T-helper 2 cell treated with Interferon-gamma antibody and Interleukin-4, amounts not matched to agents 5 μg/mL and 100 μg/mL, for 36 hours (primary cell): ENCODE measurements around the gene TEC.
"Not testable (repeated sequence)": the region's sequence is repeated elsewhere in the genome, so short reads cannot be mapped to it uniquely, and the experiment has no call there.

Experiments used
- DNase-seq: peaks from one replicate; pipeline ENCODE4 v3.0.0; 2021; ENCODE audit warnings: low spot score
- H3K27ac Mint-ChIP-seq: one replicate; pipeline ENCODE4 v1.8.0; 2021; ENCODE audit warnings: mild to moderate bottlenecking, mixed read lengths
- H3K27me3 Mint-ChIP-seq: one replicate; pipeline ENCODE4 v1.8.0; 2021; ENCODE audit warnings: low read depth, mixed read lengths
- H3K36me3 Mint-ChIP-seq: one replicate; pipeline ENCODE4 v1.8.0; 2021; ENCODE audit warnings: low read depth, mixed read lengths
- H3K4me1 Mint-ChIP-seq: one replicate; pipeline ENCODE4 v1.8.0; 2021; ENCODE audit warnings: low read depth, mixed read lengths
- H3K4me3 Mint-ChIP-seq: one replicate; pipeline ENCODE4 v1.8.0; 2022; ENCODE audit warnings: mild to moderate bottlenecking, moderate library complexity, mixed read lengths
- H3K9me3 Mint-ChIP-seq: one replicate; pipeline ENCODE4 v1.8.0; 2021; ENCODE audit warnings: mixed read lengths

The TEC gene

DNA sequence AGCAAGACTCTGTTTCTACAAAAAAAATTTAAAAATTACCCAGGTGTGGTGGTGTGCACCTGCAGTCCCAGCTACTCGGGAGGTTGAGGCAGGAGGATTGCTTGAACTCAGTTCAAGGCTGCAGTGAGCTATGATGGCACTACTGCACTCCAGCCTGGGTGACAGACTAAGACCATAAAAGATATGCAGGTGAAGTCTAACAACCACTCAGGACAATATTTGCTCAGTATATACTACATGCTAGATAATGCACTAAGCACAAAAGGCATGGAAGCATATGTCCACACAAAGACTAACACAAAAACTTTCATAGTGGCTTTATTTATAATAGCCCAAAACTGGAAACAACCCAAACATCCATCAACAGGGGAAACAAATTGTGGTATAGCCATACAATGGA lies 77.9 kb downstream of the TEC start:
- Mint-ChIP-seq H3K4me3 (no peak overlapping the region), H3K9me3 (no peaks in the 10 kb centered on the region), H3K36me3 (no peaks in the 10 kb centered on the region), H3K27me3 (no peaks in the 10 kb centered on the region), H3K27ac (no peak overlapping the region), H3K4me1 (peaks cover 2% of the 10 kb centered on the region)
- no peak for DNase-seq

DNA sequence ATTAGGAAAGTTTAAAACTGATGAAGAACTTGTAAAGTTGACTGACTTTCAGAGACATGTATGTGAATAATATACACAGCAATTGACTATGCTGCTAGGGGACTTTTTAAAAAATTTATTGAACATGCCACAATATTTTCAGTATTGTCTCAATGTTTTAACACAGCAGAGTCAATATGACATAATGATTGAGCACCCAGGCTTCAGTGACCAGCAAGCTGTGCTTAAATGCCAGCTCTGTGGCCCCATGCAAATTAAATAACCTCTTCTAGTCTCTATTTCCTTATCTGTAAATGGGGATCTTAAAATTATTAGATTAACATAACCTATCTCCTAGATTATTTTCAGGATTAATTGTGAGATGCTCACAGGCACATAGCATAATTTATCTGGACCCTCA lies 78.8 kb downstream of the TEC start:
- no peak for DNase-seq
- H3K4me1 Mint-ChIP-seq = peaks cover 2% of the 10 kb centered on the region
- no peaks in the 10 kb centered on the region for H3K36me3 Mint-ChIP-seq
- no peaks in the 10 kb centered on the region for H3K9me3 Mint-ChIP-seq
- no peak overlapping the region for H3K4me3 Mint-ChIP-seq
- H3K27ac Mint-ChIP-seq = no peak overlapping the region
- H3K27me3 Mint-ChIP-seq = no peaks in the 10 kb centered on the region

DNA sequence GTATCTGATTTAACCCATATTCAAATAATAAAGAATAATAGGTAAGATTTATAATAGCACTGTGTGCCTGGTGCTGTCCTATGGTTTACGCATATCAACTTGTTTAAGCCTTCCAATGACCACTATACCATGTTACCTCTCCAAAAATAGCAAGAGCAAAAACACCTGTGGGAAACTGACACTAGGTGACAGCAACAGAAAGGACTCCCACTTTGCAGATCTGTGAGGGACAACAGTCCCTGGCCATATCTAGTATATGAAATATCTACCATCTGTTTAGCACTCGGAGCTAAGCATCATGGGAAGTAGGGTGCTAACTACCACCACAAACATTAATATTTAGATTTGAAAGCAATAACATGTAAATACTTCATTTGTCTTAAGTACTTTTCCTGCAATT lies 79.9 kb downstream of the TEC start:
- Mint-ChIP-seq H3K4me3 (no peak overlapping the region), H3K4me1 (peaks cover 2% of the 10 kb centered on the region), H3K27me3 (no peaks in the 10 kb centered on the region), H3K9me3 (no peaks in the 10 kb centered on the region), H3K36me3 (no peaks in the 10 kb centered on the region), H3K27ac (no peak overlapping the region)
- no peak for DNase-seq

DNA sequence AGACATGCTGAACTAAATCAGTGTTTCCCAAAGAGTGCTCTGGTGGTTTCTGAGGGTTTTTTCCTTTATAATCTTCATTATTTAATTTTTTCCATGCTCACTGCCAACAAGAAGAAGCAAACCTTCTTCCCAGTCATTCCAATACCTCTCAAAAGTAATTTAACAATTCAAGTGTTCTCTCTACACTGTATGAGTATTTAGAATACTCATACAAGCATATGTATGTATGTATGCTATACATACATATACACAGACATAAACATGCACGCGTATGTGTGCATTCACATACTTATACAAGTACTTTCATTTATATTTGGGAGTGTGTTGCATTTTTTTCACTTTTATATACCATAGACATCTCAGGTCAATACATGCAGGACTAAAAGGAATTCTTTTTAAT lies 81.2 kb downstream of the TEC start:
- Mint-ChIP-seq H3K4me1 (no peaks in the 10 kb centered on the region), H3K4me3 (no peak overlapping the region), H3K9me3 (no peaks in the 10 kb centered on the region), H3K27ac (no peak overlapping the region), H3K27me3 (no peaks in the 10 kb centered on the region), H3K36me3 (no peaks in the 10 kb centered on the region)
- DNase-seq = no peak

DNA sequence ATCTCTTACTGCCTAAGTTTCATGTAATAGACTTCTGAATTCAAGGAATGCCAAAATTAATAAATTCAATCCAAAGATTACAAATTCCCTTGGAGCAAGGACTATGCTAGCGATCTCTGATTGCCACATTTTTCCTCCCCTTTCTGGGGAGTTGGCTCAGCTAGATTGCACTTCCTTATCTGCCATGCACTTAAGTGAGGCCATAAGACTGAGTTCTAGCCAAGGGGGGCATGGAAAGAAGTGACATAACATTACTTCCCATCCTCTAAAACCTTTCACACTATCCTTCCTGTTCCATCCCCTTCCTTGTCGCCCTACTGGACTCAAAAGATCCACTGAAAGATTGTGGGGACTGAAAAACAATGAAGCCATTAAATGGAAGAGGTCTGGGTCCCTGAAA lies 81.8 kb downstream of the TEC start:
- H3K27ac Mint-ChIP-seq = no peak overlapping the region
- H3K36me3 Mint-ChIP-seq = no peaks in the 10 kb centered on the region
- no peak overlapping the region for H3K4me3 Mint-ChIP-seq
- DNase-seq = no peak
- H3K9me3 Mint-ChIP-seq = no peaks in the 10 kb centered on the region
- H3K27me3 Mint-ChIP-seq = no peaks in the 10 kb centered on the region
- no peaks in the 10 kb centered on the region for H3K4me1 Mint-ChIP-seq

DNA sequence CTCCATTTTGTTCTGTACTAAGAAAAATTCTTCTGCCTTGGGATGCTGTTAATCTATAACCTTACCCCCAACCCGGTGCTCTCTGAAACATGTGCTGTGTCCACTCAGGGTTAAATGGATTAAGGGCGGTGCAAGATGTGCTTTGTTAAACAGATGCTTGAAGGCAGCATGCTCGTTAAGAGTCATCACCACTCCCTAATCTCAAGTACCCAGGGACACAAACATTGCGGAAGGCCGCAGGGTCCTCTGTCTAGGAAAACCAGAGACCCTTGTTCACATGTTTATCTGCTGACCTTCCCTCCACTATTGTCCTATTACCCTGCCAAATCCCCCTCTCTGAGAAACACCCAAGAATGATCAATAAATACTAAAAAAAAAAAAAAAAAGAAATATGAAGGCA lies 82.6 kb downstream of the TEC start:
- H3K27me3 Mint-ChIP-seq, H3K36me3 Mint-ChIP-seq, H3K4me3 Mint-ChIP-seq, DNase-seq, H3K9me3 Mint-ChIP-seq, H3K4me1 Mint-ChIP-seq, H3K27ac Mint-ChIP-seq: not testable (repeated sequence)

DNA sequence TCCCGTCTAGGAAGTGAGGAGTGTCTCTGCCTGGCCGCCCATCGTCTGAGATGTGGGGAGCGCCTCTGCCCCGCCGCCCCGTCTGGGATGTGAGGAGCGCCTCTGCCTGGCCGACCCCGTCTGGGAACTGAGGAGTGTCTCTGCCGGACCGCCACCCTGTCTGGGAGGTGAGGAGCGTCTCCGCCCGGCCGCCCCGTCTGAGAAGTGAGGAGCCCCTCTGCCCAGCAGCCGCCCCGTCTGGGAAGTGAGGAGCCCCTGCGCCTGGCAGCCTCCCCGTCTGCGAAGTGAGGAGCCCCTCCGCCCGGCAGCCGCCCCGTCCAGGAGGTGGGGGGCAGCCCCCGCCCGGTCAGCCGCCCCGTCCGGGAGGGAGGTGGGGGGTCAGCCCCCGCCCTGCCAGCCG lies 83.2 kb downstream of the TEC start:
- not testable (repeated sequence) for H3K4me1 Mint-ChIP-seq, H3K27ac Mint-ChIP-seq, DNase-seq, H3K36me3 Mint-ChIP-seq, H3K27me3 Mint-ChIP-seq, H3K4me3 Mint-ChIP-seq, H3K9me3 Mint-ChIP-seq

DNA sequence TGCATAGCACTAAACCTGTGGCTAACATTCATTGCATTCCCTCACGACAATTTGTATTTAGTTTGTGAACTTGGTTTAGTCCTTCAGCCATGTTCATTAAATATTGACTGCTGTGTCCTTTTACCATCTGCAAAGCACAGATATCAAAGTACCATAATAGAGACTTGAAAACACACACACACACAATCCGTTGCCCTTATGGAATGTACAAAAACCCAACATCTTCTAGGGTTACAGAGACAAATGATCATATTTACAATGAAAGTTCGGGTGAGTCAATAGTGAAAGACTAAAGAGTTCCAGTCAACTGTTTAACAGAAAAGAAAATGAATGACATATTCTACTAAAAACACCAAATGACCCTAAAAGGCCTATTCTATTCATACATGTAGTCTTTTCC lies 84.8 kb downstream of the TEC start:
- H3K27ac Mint-ChIP-seq = no peak overlapping the region
- H3K4me3 Mint-ChIP-seq = no peak overlapping the region
- H3K27me3 Mint-ChIP-seq = no peaks in the 10 kb centered on the region
- no peaks in the 10 kb centered on the region for H3K9me3 Mint-ChIP-seq
- no peaks in the 10 kb centered on the region for H3K36me3 Mint-ChIP-seq
- no peaks in the 10 kb centered on the region for H3K4me1 Mint-ChIP-seq
- DNase-seq = no peak

DNA sequence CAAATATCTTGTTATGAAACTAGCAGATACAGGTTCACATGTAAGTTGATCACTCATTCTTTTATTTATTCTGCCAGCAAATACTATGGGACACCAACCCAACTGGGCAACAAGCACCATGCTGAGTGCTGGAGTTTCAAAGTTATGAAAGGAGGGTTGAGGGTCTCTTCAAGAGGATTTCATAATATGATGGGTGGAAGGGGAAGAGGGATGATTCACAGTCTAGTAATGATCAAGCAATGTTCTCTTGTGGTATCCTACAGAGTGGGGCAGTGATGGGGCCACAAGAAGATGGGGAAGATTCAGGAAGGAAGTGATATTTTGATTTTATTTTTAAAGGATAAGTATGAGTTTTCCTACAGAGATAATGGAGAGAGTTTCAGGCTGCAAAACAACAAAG lies 89.4 kb downstream of the TEC start:
- peaks cover 9% of the 10 kb centered on the region for H3K9me3 Mint-ChIP-seq
- H3K4me3 Mint-ChIP-seq = no peak overlapping the region
- peaks cover 3% of the 10 kb centered on the region for H3K4me1 Mint-ChIP-seq

DNA sequence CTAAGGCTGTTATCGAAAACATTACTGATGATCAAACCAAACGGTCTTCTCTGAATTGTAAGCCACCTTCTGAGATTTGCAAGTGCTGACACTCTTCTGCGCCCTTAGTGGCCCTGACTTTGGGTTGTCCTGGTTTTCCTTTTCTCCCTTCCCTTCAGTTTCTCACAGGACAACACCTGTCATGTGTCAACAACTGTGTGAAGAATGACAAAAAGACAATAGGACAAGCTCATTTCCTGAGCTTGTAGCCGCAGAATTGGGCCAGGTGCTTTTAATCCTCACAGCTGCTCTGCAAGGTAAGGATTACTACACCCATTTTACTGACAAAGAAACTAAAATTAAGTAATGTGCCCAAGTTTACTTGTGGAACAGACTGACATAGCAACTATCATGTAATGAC lies 90.7 kb downstream of the TEC start:
- H3K27me3 Mint-ChIP-seq = no peaks in the 10 kb centered on the region
- no peak for DNase-seq
- H3K4me1 Mint-ChIP-seq = peaks cover 3% of the 10 kb centered on the region
- H3K9me3 Mint-ChIP-seq = peaks cover 9% of the 10 kb centered on the region
- H3K27ac Mint-ChIP-seq = no peak overlapping the region
- H3K4me3 Mint-ChIP-seq = no peak overlapping the region
- H3K36me3 Mint-ChIP-seq = no peaks in the 10 kb centered on the region

More for the DNA sequence above, 89.4 kb downstream of the TEC start:
- H3K27me3 Mint-ChIP-seq = no peaks in the 10 kb centered on the region
- no peaks in the 10 kb centered on the region for H3K36me3 Mint-ChIP-seq
- no peak overlapping the region for H3K27ac Mint-ChIP-seq
- no peak for DNase-seq

DNA sequence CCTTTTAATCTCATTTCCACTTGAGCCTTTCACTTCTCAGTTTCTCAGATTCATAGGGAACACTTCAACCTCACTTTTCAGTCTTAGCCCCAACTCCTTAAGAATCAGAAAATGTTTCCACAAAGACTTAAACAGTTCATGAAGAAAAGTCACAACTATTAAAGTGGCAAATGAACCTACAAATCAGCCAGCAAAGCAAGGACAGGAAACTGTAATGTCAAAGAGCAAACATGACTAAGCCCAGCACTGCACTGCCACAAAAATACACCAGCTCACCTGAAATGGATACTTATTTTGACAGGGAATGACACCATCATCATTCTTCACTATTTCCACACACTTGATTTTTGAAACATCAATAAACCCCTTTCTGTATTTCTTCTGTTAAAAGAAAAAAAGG lies 93.8 kb downstream of the TEC start:
- no peak for DNase-seq
- Mint-ChIP-seq H3K9me3 (peaks cover 9% of the 10 kb centered on the region), H3K4me3 (no peak overlapping the region), H3K27ac (no peak overlapping the region), H3K27me3 (no peaks in the 10 kb centered on the region), H3K4me1 (peaks cover 8% of the 10 kb centered on the region), H3K36me3 (no peaks in the 10 kb centered on the region)

DNA sequence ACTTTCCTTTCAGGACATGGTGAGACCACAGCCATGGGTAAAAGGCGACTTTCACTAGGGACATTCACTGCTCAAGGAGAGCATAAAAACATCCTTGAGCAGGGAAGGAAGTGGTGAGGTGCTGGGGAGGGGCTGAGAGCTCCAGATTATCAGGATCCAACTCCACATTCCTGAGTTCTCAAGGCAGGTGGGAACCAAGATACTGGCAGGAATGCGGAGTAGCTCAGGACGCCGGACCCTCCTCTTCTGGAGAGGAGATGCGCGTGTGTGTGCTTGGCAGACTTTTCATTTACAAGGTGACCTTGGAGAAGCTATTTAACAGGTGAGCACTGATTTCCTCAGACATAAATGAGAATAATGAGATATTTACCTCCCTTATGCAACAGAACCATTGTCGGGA lies 94.3 kb downstream of the TEC start:
- H3K27me3 Mint-ChIP-seq = no peaks in the 10 kb centered on the region
- H3K4me1 Mint-ChIP-seq = peaks cover 8% of the 10 kb centered on the region
- H3K27ac Mint-ChIP-seq = no peak overlapping the region
- peaks cover 9% of the 10 kb centered on the region for H3K9me3 Mint-ChIP-seq
- no peaks in the 10 kb centered on the region for H3K36me3 Mint-ChIP-seq
- DNase-seq = no peak
- H3K4me3 Mint-ChIP-seq = no peak overlapping the region

DNA sequence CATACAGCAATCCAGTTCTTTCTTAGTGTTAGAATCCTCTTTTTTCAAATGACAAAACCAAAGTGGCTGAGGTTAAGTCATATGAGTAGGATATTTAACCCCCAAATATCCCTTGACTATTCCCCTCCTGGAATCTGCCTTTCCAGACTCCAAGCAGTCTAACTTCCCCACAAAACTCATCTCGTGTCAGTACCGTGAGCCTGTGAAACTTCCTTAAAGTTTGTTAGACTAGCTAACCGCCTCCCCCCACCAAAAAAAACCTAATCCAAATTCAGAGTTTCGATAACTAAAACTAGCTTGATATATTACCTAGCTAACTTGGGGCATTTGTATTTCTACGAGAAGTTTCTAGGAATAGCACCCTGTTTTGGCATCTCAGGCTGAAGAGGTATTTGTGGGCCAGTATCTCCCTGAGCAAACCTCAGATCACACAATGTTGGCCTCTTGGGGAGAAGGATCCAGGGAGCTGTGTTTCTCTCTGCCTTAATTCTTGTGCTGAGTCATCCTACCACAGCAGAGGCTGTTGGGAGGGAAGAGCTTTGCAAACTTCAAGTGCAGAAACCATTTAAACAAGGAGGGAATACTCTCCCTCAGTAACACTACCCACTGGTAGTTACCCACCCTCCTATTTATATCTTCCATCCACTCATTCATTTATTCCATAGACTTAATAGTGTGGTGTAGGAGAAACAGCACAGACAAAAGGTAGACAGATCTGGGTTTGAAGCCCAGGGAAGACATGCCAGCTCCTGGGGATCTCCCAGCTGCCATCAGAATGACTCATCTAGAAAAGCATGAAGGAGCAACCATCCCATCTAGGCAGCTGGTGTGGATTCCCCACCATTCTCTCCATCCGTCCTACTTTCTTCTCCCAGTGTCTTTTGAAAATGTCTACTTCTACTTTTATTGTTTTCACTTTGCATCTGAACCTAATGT lies 96.3 kb downstream of the TEC start:
- Mint-ChIP-seq H3K36me3 (no peaks in the 10 kb centered on the region), H3K27me3 (no peaks in the 10 kb centered on the region), H3K27ac (no peak overlapping the region), H3K9me3 (peaks cover 9% of the 10 kb centered on the region), H3K4me1 (peaks cover 8% of the 10 kb centered on the region), H3K4me3 (no peak overlapping the region)
- DNase-seq = no peak

DNA sequence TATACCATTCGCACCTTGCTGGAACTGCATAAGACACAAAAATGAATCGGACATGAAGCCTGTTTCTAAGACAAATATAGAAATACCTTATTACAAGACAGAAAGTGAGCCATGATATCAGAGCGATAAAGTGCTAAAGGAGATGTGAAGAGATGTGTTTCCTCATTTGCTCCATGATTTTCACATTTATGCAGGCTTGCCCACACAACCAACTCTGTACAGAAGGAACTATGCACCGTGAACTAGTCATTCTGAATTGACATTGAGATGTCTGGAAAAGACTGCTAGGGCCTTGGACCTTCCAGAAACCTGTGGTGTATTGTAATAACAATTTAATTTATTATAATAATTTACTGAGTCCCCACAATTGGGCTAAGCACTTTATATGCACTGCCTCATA lies 97.0 kb downstream of the TEC start:
- Mint-ChIP-seq H3K27me3 (no peaks in the 10 kb centered on the region), H3K9me3 (peaks cover 3% of the 10 kb centered on the region), H3K4me1 (peaks cover 12% of the 10 kb centered on the region), H3K4me3 (no peak overlapping the region), H3K36me3 (peaks cover 1% of the 10 kb centered on the region), H3K27ac (no peak overlapping the region)
- DNase-seq = no peak

DNA sequence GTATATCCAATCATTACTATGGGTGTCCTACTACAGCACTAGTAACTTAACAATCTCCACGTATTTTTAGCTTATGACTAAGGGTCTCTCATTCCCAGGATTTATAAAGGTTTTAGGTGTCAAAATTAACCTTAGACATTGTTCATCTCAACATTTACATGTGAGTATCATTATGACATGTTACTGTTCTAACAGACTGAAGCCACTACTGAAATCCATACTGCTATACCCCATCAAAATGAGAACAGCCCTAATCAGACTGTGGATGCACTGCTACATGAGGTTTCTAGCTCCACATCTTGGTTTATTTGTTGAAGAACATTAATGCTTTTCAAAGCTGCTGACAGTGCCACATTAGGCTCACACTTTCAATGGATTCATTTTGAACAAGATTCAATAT lies 100.0 kb downstream of the TEC start:
- Mint-ChIP-seq H3K9me3 (no peaks in the 10 kb centered on the region), H3K36me3 (peaks cover 4% of the 10 kb centered on the region), H3K27me3 (peaks cover 6% of the 10 kb centered on the region), H3K4me1 (peaks cover 11% of the 10 kb centered on the region), H3K27ac (no peak overlapping the region), H3K4me3 (no peak overlapping the region)
- no peak for DNase-seq
